HS-5 (cell line): ENCODE data around the gene GABPB1.

Experiments used
- DNase-seq: peaks from one replicate; pipeline ENCODE4 v3.0.0-alpha.2; 2012; ENCODE audit warnings: low read depth

Gene GABPB1

GRCh38 chr15:50277370-50277769 is 77.6 kb downstream of the GABPB1 start:
- no peak for DNase-seq

GRCh38 chr15:50275908-50276307 is 79.1 kb downstream of the GABPB1 start:
- no peak for DNase-seq

GRCh38 chr15:50275091-50275490 is 79.9 kb downstream of the GABPB1 start:
- no peak for DNase-seq

DNA sequence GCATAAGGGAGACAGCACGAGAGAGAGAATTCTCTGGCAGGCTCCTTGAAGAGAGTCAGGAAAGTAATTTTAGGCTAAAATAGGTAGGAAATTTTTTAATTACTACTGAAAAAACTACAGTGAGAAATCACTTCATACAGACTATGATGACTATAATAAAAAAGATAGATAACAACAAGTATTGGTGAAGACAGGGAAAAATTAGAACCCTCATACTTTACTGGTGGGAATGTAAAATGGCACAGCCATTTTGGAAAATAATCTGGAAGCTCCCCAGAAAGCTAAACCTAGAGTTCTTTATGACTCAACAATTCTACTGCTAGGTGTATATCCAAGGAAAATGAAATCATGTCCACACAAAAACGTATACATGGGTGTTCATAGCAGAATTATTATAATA is 87.4 kb downstream of the GABPB1 start:
- DNase-seq: no peak

DNA sequence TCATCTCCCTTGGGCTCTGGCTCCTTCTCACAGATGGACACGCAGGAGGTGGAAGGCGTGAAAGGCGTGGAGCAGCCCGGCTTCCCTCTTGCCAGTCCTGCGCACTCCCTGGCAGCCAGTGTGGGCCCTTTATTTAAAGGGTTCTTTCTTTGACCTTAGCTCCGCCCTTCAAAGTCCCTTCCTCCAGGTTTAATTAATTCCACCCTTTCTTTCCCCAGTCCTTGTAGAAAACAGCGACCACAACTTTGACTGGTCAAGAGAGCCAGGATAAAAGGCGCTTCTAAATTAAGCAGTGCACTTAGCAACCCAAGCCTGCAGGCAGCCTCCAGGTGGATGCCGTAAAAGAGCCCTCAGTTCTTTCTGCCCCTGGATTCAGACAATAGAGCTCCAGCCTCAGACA is 89.4 kb downstream of the GABPB1 start, which contains the start of gene HDC:
Gene HDC (minus strand): TSS at position 107 of the 400 bp plus-strand sequence. CDS start 103 bp downstream, at position 4.
- DNase-seq: no peak

DNA sequence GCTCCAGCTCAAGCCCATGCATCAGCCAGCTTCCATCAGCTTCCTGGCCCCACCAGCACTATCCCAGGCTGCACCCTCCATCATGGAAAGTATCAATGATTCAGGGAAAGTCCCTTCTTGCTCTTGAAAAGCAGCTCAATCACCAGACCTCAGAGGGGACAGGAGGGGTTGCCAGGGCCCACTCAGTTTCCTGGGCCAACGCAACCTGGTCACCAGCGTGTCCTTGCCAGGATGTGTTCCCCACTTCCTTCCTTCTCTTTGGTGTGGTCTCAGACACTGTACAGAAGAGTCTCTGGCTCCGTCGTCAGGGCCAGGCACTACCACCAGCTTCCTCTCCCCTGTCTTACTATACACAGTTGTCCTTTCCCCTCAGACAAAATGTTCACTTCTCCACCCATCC is 92.5 kb downstream of the GABPB1 start:
- no peak for DNase-seq

DNA sequence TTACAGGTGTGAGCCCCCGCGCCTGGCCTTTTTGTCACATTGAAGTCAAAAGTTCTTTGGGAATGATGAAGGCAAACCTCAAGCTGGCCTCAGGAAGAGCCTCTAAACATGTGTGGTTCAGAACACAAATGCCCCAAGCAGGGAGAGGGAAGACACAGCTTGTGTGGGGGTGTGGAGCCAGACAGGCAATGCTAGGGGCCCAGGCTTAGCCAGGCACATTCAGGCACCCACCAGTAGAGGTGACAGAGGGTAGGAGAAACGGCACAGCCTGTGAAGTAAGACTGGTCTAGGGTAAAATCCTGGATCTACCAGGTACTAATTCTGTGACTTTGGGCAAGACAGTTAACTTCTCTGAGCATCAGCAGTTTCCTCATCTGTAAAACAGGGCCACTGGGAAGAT is 93.0 kb downstream of the GABPB1 start:
- DNase-seq: no peak

DNA sequence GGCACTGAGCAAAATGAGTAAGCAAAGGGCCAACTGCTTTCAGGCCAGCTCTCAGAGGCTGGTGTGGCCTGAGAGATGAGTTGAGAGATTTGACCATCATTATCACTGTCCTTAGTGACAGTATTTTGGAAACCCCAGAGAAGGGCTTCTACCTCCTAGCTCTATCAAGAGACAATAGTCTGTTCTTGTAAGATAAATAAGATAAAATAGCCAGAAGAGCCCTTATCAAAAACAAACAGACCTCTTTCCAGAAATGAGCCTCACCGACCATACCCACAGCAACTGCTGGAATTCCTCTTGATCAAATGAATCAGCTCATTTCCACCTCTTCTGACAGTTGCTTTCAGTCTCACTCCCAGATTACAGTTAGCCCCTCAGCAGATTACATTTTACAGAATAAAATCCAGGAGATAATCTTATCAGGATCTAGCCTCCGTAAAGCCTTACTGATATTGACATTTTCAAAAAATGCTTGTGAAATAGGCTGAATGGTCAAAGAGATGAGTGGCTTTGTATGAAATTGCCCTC is 94.0 kb downstream of the GABPB1 start:
- no peak for DNase-seq

GRCh38 chr15:50259276-50259675 is 95.7 kb downstream of the GABPB1 start:
- no peak for DNase-seq

DNA sequence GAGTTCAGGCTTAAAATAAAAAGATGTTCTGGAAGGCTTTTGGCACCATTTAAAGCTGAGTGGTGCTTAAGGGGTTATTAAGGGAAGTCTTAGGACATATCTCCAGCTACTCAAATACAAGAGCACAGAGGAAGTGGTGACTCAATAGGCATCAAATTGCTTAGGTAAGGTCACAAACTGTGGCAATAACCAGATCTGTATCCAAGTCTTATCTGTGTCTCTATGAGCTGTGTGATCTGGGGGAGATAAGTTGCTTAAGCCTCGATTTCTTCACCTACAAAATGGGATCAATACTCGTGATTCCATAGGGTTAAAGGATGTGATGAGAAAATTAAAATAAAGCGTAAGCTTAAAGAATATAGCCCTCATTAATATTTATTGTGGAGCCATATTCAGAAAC is 97.1 kb downstream of the GABPB1 start:
- DNase-seq: no peak

DNA sequence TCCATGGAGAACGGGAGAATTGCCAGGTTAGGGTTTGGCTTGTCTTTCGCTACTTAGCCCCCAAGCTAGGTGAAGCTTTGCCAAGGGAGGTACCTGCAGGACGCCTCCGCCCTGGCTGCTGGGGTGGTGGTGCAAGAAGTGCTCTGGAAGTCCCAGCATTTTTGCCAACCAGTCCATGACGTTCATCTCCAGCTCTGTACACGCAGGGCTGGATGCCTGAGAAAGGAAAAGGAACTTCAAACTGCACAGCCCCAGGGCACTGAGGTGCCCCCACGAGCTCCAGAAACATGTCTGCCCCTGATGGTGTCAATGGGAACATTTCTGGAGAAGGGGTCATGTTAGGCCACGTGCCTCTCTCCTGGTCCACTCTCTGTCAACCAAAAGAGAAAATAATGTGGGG is 97.7 kb downstream of the GABPB1 start:
- no peak for DNase-seq

GRCh38 chr15:50256188-50257041 is 98.6 kb downstream of the GABPB1 start:
- DNase-seq: peak; percentile 43

DNA sequence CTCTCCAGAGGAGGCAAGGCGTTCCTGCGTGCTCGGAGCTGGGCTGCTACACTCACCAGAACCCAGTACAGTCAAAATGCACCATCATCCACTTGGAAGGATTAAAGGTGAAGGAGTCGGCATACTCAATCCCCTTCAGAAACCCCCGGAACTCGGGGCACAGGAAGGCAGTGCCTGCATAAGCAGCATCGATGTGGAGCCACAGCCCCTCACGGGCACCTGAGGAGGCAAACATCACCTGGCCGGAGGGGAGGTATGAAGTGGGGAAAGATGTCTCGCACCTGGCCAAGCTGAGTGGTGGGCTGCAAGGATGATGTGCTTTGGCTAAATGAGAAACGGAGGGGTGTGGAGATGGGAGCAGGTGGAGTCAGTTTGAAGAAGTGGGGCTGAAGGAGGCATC is 102.4 kb downstream of the GABPB1 start:
- DNase-seq: no peak

DNA sequence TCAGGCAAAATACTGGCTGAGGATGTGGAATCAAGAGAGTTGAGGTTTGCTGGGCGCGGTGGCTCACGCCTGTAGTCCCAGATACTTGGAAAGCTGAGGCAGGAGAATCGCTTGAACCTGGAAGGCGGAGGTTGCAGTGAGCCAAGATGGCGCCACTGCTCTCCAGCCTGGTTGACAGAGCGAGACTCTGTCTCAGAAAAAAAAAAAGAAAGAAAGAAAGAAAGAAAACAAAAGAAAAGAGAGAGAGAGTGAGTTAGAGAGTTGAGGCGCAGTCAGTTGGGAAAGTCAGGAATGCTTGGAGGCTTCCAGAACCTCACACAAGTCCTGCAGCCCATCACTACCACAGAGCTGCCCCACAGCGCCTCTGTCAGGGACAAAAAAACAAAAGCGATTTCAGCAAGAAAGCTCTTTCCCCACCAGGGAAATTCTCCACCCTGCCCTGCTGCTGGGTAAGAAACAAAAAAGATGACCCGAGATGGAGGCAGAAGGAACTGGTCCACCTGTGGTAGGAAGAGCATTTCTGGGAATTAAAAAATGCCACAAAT is 103.3 kb downstream of the GABPB1 start:
- DNase-seq: no peak

DNA sequence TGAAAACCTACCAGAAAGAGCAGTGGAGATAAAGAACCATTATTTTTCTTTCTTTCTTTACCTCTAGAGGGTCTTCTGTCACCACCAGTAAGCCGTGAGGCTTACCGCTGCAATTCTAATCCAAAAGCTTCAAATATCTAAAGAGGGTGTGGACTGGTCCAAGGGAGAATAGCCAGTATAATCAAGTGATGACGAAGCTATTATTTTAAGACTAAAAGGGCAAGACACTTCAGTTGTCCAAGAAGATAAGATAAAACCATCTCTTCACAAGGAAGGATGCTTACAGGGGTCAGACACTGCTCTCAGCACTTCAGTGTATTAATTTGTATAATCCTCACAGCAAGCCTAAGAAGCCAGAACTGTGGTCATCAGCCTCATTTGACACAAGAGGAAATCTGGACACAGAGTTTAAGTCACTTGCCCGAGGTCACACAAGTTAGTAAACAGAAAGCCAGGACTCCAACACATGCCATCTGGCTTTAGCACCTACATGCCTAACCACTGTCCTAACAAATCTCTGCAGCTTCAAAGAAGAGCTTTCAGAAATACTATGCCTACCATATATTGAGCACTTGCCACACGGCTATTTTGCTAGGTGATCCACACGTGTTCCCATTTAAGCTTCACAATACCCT is 104.1 kb downstream of the GABPB1 start:
- no peak for DNase-seq

DNA sequence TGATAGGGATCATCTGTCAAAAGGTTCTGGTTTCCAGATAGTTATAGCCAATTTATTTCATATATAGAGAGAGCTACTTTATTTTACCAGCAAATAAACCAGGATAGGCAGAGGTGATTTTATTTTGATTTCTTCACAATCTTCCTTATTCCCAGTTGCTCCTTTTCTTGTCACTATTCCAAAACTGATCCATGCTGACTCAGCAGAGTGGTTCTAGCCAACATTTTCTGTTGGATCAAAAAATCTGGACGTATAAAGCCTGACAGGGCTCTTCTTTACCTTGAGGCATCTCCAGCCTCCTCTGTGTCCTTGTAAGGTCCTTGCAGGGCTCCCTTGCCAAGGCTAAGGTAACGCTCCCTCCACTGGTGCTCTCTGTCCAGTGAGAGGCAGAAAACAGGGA is 105.3 kb downstream of the GABPB1 start:
- no peak for DNase-seq

DNA sequence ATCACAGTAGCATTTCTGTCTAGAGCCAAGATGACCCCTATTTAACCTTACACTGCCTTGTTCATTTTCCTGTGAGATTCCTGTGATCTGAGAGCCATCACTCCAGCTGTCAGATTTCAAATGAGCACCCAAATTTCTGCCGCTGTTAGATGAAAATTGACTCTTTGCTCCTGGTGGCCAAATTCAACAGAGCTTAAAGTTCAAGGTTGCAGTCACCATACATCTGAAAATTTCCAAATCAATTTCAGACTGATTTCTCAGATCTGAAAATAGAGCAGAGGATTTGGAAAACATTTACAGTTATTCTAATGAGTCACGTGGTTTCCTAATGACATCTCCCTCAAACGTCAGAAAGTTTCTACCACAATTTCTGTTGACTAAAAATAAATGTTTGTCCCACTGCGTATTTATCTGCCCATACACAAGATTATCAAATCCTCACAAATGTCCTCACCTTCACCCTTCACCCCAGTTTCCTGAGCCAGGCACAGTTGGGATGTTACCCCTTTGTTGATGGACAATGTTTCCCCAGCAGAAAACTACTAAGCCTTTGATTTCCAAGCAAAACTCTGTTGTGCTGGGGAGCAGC is 105.9 kb downstream of the GABPB1 start:
- no peak for DNase-seq

- DNase-seq: no peak
Measured at GRCh38 chr15:50247819-50248655, 107.0 kb downstream of the GABPB1 start.

GRCh38 chr15:50246631-50247030 is 108.4 kb downstream of the GABPB1 start:
- DNase-seq: no peak

DNA sequence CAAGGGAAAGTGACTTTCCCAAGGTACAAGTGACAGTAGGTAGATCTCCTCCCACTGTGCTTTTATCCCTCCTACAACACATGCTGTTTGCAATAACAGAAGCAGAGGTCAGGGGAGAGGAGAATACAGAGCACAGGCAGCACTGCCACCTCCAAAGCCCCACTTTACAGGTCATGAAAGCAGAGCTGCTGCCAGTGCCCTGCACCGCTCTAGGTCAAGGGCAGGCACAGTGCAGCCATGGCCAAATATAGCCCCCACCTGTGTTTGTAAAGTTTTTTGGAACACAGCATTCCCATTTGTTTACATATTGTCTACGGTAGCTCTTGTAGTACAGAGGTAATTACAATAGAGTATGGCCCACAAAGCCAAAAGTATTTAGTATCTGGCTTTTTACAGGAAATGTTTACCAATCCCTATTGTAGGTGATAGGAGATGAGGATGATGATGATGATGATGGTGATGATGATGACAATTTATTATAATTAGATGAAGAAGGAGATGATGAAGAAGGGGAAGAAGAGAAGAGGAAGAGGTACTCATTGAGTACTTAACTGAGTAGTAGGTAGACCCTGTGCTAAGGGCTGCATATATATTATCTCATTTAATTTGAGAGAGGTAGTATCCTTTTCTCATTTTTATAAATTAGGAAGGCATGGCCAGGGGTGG is 109.9 kb downstream of the GABPB1 start:
- DNase-seq: no peak

DNA sequence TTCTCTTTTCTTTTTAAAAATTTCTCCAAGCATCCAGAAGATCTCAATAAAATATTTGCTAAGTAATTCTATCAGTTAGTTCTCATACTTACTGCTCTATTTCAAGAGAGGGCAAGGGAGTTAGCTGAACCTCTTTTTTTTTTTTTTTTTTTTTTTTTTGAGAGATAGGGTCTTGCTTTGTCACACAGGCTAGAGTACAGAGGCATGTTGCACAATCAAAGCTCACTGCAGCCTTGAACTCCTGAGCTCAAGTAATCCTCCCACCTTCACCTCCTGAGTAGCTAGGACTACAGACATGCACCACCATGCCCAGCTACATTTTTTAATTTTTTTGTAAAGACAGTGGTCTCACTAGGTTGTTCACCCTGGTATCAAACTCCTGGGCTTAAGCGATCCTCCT is 110.8 kb downstream of the GABPB1 start:
- no peak for DNase-seq
